DMS 273 (cell line): ENCODE measurements around the gene DHRSX.
"Not testable (repeated sequence)": the region's sequence is repeated elsewhere in the genome, so short reads cannot be mapped to it uniquely, and the experiment has no call there.

Source experiments
- DNase-seq: peaks from one replicate; lab custom pipeline; 2025; ENCODE audit not compliant: unreplicated experiment; lab: John Stamatoyannopoulos, UW

Gene DHRSX

GRCh38 chrX:2266445-2267349 is 234.1 kb downstream of the DHRSX start:
- no peak for DNase-seq

GRCh38 chrX:2265658-2266444 is 234.9 kb downstream of the DHRSX start:
- DNase-seq, result not testable (repeated sequence)

- DNase-seq, result no peak
Measured at GRCh38 chrX:2264179-2265030, 236.4 kb downstream of the DHRSX start.

DNA sequence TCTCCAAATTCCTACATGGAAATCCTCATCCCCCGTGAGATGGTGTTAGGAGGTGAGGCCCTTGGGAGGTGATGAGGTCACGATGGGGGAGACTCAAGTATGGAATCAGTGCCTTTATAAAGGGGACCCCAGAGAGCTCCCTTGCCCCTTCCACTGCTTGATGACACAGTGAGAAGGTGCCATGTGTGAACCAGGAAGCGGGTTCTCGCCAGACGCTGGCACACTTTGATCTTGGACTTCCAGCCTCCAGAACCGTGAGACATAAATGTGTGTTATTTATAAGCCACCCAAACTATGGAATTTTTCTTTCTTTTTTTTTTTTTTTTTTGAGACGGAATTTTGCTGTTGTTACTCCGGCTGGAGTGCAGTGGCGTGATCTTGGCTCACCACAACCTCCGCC is 237.6 kb downstream of the DHRSX start:
- DNase-seq, result no peak

GRCh38 chrX:2262668-2263055 is 238.1 kb downstream of the DHRSX start:
- no peak for DNase-seq

DNA sequence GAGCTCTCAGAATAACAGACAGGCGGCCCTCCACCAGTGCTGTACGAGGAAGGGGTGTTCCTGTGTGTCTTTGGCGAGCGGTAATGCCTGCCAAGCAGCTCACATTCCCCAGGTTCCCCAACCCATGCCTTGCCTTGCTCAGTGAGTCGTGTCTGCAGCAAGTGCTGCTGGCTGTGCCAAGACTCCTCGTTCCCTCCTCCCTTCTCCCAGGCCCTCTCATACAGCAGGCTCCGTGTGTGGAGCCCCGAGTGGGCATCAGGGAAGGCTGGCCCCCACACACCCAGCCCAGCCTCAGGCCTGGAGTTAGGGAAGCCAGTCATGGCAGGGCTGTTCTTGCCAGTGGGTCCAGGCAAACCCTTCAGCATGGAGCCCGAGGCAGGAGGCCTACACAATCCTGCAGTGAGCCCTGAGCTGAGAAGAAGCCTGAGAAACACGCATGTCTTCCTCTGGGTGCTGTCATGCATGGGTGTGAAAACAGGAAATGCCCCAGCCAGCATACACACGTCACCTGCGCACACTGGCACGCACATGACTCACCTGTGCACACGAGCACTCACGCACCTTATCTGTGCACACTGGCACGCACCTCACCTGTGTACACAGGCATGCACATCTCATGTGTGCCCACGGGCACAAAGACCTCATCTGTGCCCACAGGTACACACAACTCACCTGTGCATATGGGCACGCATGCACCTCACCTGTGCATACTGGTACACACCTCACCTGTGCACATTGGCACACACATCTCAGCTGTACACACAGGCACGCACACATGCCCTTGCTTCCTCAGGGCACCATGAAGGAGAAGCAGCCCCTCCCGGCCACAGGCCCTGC is 238.7 kb downstream of the DHRSX start:
- no peak for DNase-seq

GRCh38 chrX:2252331-2253065 is 248.3 kb downstream of the DHRSX start:
- no peak for DNase-seq

- DNase-seq, result no peak
Measured at GRCh38 chrX:2251211-2251610, 249.6 kb downstream of the DHRSX start.

- no peak for DNase-seq
Measured at GRCh38 chrX:2243913-2244460, 256.8 kb downstream of the DHRSX start.

DNA sequence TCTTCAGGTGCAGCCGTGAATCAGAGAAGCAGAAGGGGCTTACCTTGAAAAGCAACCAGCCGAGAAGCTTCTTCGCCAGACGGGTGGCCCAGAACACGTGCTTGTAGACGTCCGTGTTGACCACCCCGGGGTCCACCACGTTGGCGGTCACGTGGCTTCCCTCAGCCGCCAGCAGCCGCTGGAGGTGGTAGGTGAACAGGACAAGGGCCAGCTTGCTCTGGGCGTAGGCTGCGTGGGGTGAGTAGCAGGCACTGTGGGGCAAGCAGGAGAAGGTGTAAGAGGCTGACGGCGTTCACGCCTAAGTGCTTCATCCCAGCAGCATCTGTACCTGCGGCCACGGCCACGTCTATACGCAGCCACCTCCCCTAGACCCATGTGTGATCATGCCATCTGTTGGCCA is 257.8 kb downstream of the DHRSX start:
- DNase-seq, result no peak

- DNase-seq, result no peak
Measured at GRCh38 chrX:2242326-2242725, 258.4 kb downstream of the DHRSX start.

GRCh38 chrX:2241496-2241895 is 259.3 kb downstream of the DHRSX start:
- DNase-seq, result not testable (repeated sequence)

- DNase-seq, result not testable (repeated sequence)
Measured at GRCh38 chrX:2240761-2241160, 260.0 kb downstream of the DHRSX start.

DNA sequence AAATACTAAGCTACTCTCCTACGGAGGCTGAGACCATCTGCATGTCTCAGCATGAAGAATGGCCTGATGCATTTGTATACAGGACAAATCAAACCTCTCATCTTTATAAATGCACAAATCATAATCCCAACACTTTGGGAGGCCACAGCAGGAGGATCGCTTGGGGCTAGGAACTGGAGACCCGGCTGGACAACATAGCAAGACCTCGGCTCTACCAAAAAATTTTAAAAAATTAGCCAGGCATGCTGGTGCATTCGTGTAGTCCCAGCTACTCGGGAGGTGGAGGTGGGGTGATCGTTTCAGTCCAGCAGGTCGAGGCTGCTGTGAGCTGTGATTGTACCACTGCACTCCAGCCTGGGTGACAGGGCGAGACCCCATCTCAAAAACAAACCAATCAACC is 262.8 kb downstream of the DHRSX start:
- DNase-seq, result no peak

DNA sequence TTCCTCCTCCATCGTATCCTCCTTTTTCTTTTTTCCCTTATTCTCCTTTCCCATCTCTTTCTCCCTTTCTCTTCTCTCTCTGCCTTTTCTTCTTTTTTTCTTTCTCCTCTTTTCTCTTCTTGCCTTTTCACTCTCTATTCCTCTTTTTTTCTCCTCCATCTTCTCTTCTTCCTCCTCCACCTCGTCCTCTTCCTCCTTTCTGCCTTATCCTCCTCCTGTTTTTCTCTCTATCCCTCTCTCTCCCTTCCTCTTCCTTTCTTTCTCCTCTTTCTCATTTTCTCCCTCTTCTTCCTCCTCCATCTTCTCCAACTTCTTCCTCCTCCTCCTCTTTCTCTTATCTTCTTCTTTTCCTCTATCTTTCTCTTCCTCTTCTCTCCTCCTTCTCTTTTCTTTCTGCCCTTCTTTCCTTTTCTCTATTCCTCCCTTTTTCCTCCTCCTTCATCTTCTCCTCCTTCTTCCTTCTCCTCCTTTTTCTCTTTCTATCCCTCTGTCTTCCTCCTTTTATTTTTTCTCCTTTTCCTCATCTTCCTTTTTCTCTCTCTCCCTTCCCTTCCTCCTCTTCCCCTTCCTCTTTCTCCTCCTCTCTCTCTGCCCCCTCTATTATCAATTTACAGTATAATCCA is 269.1 kb downstream of the DHRSX start:
- DNase-seq, result no peak

DNA sequence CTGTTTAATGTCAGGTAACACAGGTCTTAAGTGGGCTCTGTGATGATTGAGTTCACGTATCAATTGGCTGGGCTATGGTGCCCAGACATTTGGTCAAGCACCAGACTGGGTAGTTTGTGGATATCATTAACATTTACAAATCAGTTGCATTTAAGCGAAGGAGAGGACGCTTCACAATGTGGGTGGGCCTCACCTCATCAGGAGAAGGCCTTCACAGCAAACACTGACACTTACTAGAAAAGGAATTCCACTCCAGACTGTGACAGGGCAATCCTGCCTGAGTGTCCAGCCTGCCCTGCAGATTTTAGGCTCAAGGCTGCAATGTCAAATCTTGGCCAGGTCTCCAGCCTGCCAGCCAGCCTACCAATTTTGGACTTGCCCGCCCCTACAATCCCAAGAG is 270.3 kb downstream of the DHRSX start:
- no peak for DNase-seq

- no peak for DNase-seq
Measured at GRCh38 chrX:2228536-2228935, 272.2 kb downstream of the DHRSX start.

DNA sequence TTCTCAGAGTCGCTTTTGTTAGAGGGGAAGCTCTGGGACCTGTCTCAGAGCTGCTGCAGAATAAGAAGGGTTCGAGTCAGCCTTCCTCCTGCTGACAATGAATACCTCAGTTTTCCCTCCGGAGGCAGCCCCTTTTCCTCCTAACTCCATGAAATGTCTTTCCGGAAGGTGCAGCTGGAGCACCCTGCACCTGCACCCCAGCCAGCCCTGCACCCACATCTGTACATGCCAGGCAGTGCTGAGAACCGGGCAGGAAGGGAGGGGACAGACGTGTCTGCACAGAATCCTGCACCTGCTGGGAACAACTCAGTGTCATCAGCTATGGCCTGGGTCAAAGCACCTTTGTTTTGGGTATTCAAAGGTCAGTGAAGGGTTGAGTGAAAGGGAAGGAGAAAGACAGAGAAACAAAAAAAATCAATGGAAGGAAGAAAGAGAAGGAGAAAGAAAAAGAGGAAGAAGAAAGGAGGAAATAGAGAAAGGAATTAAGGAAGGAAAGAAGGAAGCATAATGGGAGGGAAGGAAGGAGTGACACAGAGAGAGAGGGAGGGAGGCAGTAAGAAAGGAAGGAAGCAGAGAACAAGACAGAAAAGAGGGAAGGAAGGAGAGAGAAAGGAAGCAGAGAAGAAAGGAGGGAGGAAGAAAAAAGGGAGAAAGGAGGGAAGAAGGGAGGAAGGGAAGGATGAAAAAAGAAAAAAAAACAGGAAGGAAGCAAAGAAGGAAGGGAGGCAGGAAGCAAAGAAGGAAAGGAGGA is 273.7 kb downstream of the DHRSX start:
- no peak for DNase-seq
